Transverse colon (tissue), 3 donors: ENCODE measurements around the gene SEZ6.

Experiments used
- CTCF ChIP-seq, 5 experiments: fragments of 200-600 bp in 3 of 5; fragments of 450-650 bp in 2 of 5; sonication (generic) in 3 of 5; IDR thresholded peaks; 1 replicate in 2 of 5; 2 replicates in 3 of 5; pipeline ENCODE4 v1.5.1; 2016 to 2017; ENCODE audit warnings: antibody characterized with exemption in 5 of 5, inconsistent platforms in 3 of 5, mild to moderate bottlenecking in 2 of 5, moderate library complexity in 1 of 5
- EP300 ChIP-seq: sonication (generic); formaldehyde crosslinking; IDR thresholded peaks from one replicate; pipeline ENCODE4 v1.6.1; 2017; ENCODE audit warnings: antibody characterized with exemption, low read depth
- POLR2A ChIP-seq: fragments of 450-650 bp; IDR thresholded peaks from one replicate; pipeline ENCODE4 v1.6.1; 2016; ENCODE audit warnings: antibody characterized with exemption, mild to moderate bottlenecking, moderate library complexity

- TF ChIP-seq CTCF (IDR thresholded peaks at IDR 0.05) = no peak
- no peak for TF ChIP-seq EP300
- no peak for TF ChIP-seq POLR2A
Measured at GRCh38 chr17:29037739-29038084, 31.9 kb upstream of the SEZ6 start.
